MCF 10A (cell line): ENCODE results near the gene GIMAP8. TPM values are rescaled to one million over a fixed set of nuclear protein-coding genes. Genes with fewer than 3 reads are reported as not detected.

Experiments
- BruUV-seq: library from RNA; stranded (reverse); fragments of 400-500 nt; replicated peaks from 2 replicates; lab custom pipeline; 2021; lab: Mats Ljungman, UMichigan
- CTCF ChIA-PET: fragments of 300-600 bp; sonication (Branson Sonifier 250); formaldehyde crosslinking; extraction: SDS; loops from one replicate; lab custom pipeline; 2021; ENCODE audit warnings: antibody characterized with exemption, inconsistent platforms; lab: Yijun Ruan, JAX
- POLR2A ChIA-PET: fragments of 300-600, 350-650 bp; sonication (Branson Sonifier 250); formaldehyde crosslinking; extraction: SDS; loops from one replicate; lab custom pipeline; 2020; ENCODE audit warnings: antibody characterized with exemption, inconsistent platforms; lab: Yijun Ruan, JAX
- DNase-seq: peaks from one replicate; pipeline ENCODE4 v3.0.0-alpha.2; 2018; ENCODE audit not compliant: unreplicated experiment
- H3K27ac Mint-ChIP-seq: one replicate; pipeline ENCODE4 v1.8.0; 2022; ENCODE audit warnings: mild to moderate bottlenecking, low read depth, mixed read lengths; ENCODE audit not compliant: unreplicated experiment
- H3K27me3 Mint-ChIP-seq: one replicate; pipeline ENCODE4 v1.8.0; 2022; ENCODE audit warnings: mixed read lengths; ENCODE audit not compliant: insufficient read depth, unreplicated experiment
- H3K36me3 Mint-ChIP-seq: one replicate; pipeline ENCODE4 v1.8.0; 2022; ENCODE audit warnings: mild to moderate bottlenecking, moderate library complexity, mixed read lengths; ENCODE audit not compliant: insufficient read depth, unreplicated experiment
- H3K4me1 Mint-ChIP-seq: one replicate; pipeline ENCODE4 v1.8.0; 2022; ENCODE audit warnings: mixed read lengths; ENCODE audit not compliant: insufficient read depth, unreplicated experiment
- H3K4me3 Mint-ChIP-seq: one replicate; pipeline ENCODE4 v1.8.0; 2022; ENCODE audit warnings: mild to moderate bottlenecking, moderate library complexity, mixed read lengths; ENCODE audit not compliant: unreplicated experiment
- H3K9me3 Mint-ChIP-seq: one replicate; pipeline ENCODE4 v1.8.0; 2022; ENCODE audit warnings: mixed read lengths; ENCODE audit not compliant: unreplicated experiment
- intact Hi-C: fragments of 100-400 bp; cut with micrococcal nuclease; formaldehyde crosslinking; loops from 2 replicates; pipeline ENCODE4 v1.14.1; 2022
- total RNA-seq: library from RNA; stranded (reverse); gene quantifications from 2 replicates; pipeline ENCODE4 v1.2.3, GENCODE V29; 2022
- TF ChIP-seq, protein P1 (sequence below): fragments of 200-600 bp; IDR thresholded peaks from one replicate; pipeline ENCODE4 v1.8.0; 2022; ENCODE audit warnings: antibody characterized with exemption, mild to moderate bottlenecking; ENCODE audit not compliant: unreplicated experiment

GIMAP8 gene
- total RNA-seq, 1 experiment from 2014 or later = not detected

DNA sequence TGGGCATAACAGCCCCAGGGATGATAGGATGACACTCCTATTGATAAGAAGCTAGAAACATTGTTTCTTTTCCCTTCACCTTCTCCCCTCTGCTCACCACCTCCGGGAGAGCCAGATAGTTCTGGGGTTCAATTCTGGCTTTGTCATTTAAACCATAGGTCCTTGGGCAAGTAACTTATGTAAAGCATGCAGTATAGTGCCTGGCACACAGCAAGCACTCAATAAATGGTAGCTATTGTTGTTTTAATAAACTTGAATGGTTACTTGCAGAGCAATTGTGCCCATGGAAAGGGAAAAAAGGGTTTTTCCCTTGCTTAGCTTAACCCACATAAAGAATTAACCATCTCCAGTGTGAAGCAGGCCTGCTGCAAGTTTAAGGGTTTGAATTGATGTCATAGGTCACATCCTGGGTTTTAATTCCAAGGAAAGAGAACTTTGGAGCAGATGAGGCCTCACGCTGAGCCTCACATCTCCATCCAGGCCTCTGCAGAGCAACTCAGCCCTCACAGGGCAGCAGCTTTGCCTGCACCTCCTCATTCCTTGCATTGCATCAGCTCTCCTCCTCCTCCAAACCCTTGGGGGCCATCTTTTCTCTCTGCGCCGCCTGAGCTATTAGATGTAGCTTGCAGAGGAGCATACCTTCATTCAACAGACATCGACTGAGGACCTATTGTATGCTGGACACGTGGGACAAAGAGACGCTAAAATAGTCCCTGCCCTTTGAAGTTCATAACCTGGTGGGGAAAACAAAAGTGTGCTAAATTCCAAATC is 48.4 kb upstream of the GIMAP8 start:
- POLR2A ChIA-PET = interaction anchor here (2.1 kb wide), 1 partner anchor 33 kb away, joined by 6 read pairs; the partner anchor contains the start of gene REPIN1
- Mint-ChIP-seq H3K27me3 (no peaks in the 10 kb centered on the region), H3K36me3 (peaks cover 9% of the 10 kb centered on the region), H3K27ac (no peak overlapping the region), H3K4me1 (peaks cover 31% of the 10 kb centered on the region), H3K4me3 (no peak overlapping the region), H3K9me3 (no peaks in the 10 kb centered on the region)
- TF ChIP-seq, protein P1, sequence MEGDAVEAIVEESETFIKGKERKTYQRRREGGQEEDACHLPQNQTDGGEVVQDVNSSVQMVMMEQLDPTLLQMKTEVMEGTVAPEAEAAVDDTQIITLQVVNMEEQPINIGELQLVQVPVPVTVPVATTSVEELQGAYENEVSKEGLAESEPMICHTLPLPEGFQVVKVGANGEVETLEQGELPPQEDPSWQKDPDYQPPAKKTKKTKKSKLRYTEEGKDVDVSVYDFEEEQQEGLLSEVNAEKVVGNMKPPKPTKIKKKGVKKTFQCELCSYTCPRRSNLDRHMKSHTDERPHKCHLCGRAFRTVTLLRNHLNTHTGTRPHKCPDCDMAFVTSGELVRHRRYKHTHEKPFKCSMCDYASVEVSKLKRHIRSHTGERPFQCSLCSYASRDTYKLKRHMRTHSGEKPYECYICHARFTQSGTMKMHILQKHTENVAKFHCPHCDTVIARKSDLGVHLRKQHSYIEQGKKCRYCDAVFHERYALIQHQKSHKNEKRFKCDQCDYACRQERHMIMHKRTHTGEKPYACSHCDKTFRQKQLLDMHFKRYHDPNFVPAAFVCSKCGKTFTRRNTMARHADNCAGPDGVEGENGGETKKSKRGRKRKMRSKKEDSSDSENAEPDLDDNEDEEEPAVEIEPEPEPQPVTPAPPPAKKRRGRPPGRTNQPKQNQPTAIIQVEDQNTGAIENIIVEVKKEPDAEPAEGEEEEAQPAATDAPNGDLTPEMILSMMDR = no peak
- BruUV-seq = no TSS peak
- CTCF ChIA-PET = interaction anchor here (0.5 to 1.7 kb wide), 6 partner anchors 17 to 271 kb away, joined by 3 to 9 read pairs (median 4); partner anchors contain the start of gene REPIN1
- intact Hi-C loops = no loop called here
- no peak for DNase-seq

DNA sequence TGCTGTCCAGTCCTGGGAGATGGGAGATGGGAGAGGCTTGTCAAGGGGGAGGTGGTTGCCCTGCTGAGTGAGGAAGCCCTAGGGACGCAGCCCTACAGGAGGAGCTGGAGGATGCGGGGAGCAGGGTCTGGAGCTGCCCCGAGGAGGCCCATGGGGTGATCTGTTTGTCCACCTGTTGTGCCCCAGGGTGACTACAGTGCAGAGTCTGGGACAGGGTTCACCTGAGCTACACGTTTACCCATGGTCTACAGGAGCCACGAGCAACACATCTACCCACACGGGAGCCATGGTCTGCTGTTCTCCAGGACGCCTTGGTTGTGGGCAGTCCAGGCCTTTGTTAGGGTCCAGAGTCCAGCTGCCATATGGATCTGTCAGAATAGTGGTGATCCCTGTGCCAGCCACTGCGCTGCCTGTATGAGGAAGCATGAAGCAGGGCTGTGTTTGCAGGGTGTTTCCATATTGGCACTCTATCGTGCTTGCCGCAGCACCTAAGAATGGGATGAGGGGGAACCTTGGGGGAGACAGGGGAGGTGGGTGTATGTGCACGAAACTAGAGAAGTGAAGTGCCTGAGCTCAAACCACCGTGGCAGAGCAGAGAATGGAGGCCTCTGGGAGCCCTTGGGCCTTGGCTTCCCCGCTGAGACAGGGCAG is 47.6 kb upstream of the GIMAP8 start:
- H3K36me3 Mint-ChIP-seq = peaks cover 9% of the 10 kb centered on the region
- no peaks in the 10 kb centered on the region for H3K27me3 Mint-ChIP-seq
- no peaks in the 10 kb centered on the region for H3K9me3 Mint-ChIP-seq
- no peak overlapping the region for H3K4me3 Mint-ChIP-seq
- intact Hi-C loops = no loop called here
- POLR2A ChIA-PET = interaction anchor here (2.1 kb wide), 1 partner anchor 34 kb away, joined by 6 read pairs; the partner anchor contains the start of gene REPIN1
- DNase-seq = no peak
- peaks cover 34% of the 10 kb centered on the region for H3K4me1 Mint-ChIP-seq
- TF ChIP-seq, protein P1 = no peak
- BruUV-seq = no TSS peak
- no peak overlapping the region for H3K27ac Mint-ChIP-seq
- CTCF ChIA-PET = interaction anchor here (0.5 to 1.7 kb wide), 6 partner anchors 19 to 270 kb away, joined by 3 to 9 read pairs (median 4); partner anchors contain the start of gene REPIN1

DNA sequence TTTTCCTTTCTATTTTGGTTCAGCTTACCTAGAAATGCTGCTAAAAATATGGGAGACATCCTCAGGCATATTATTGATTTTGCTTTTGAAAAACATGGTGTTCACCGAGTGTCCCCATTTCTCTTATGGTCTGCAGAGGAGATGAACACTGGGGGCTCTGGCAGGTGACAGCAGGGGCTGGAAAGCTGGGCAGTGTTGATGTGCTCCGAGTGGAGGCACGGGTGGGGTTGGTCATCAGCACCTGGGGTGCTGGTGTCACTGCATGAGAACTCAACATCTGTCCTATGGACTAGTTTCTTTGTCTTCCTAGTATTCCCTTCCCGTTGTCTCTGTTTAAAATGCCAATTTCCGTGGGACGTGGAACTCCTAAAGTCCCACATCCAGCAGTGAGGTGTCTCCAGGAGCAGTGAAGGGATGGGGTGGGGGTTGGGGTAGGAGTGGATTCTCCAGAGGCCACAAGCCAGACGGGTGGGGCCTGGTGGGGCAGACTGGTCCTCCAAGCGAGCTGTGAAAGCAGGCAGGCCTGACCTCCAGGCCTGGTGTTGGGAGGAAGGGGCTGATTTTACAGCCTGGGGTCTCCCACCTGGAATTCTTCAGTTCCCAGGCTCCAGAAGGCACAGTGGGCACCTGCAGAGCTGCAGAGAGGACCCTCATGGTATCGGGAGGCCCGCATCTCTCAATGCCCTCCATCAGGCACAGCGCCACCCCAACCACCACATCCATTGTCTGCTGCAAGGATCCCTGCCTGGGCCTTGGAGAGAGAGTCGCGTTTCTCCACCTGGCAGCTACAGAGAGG is 46.9 kb upstream of the GIMAP8 start:
- H3K9me3 Mint-ChIP-seq = no peaks in the 10 kb centered on the region
- intact Hi-C loops = no loop called here
- no peak overlapping the region for H3K4me3 Mint-ChIP-seq
- no TSS peak for BruUV-seq
- H3K4me1 Mint-ChIP-seq = peaks cover 34% of the 10 kb centered on the region
- POLR2A ChIA-PET = interaction anchor here (0.9 to 2.1 kb wide), 3 partner anchors 23 to 36 kb away, joined by 5 to 6 read pairs (median 6); partner anchors contain the start of gene REPIN1
- H3K27ac Mint-ChIP-seq = no peak overlapping the region
- peaks cover 9% of the 10 kb centered on the region for H3K36me3 Mint-ChIP-seq
- no peaks in the 10 kb centered on the region for H3K27me3 Mint-ChIP-seq
- CTCF ChIA-PET = interaction anchor here (0.5 to 1.9 kb wide), 6 partner anchors 14 to 674 kb away, joined by 3 to 6 read pairs (median 5); partner anchors contain the start of gene REPIN1
- DNase-seq = no peak
- TF ChIP-seq, protein P1 = no peak
